Gastroesophageal sphincter (tissue), 3 donors: ENCODE data around the gene SELENOV.

ENCODE experiments used
- CTCF ChIP-seq, 4 experiments: fragments of 200-600 bp in 2 of 4; fragments of 450-650 bp in 2 of 4; sonication (generic) in 1 of 4; IDR thresholded peaks; one replicate each; pipeline ENCODE4 v1.5.1; 2017 to 2019; ENCODE audit warnings: antibody characterized with exemption in 4 of 4, mild to moderate bottlenecking in 2 of 4, moderate library complexity in 2 of 4
- POLR2A ChIP-seq, 2 donors: fragments of 450-650 bp; IDR thresholded peaks; one replicate each; pipeline ENCODE4 v1.6.1; 2017; ENCODE audit warnings: antibody characterized with exemption in 2 of 2, mild to moderate bottlenecking in 2 of 2, moderate library complexity in 1 of 2

GRCh38 chr19:39500543-39500942, 14.4 kb upstream of the SELENOV start:
- TF ChIP-seq CTCF (IDR thresholded peaks at IDR 0.05) (no peak), POLR2A (IDR thresholded peaks at IDR 0.05) (no peak)
